ENCODE data around the gene GRIN1.

DNA sequence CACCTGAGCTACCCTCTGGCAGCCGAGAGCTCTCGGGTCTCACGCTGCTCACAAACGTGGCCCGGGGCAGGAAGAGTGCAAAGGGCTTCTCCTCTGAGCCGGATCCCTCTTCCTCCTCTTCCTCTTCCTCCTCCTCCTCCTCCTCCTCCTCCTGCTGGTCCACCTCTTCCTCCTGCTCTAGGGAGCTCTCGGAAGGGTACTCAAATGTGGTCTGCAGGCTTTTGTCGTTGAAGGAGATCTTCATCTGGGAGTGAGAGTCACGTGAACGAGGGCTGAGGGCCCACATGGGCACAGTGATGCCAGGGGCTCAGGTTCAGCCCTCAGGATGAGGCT lies 53.5 kb downstream of the GRIN1 start:
- TF ChIP-seq, protein P1, sequence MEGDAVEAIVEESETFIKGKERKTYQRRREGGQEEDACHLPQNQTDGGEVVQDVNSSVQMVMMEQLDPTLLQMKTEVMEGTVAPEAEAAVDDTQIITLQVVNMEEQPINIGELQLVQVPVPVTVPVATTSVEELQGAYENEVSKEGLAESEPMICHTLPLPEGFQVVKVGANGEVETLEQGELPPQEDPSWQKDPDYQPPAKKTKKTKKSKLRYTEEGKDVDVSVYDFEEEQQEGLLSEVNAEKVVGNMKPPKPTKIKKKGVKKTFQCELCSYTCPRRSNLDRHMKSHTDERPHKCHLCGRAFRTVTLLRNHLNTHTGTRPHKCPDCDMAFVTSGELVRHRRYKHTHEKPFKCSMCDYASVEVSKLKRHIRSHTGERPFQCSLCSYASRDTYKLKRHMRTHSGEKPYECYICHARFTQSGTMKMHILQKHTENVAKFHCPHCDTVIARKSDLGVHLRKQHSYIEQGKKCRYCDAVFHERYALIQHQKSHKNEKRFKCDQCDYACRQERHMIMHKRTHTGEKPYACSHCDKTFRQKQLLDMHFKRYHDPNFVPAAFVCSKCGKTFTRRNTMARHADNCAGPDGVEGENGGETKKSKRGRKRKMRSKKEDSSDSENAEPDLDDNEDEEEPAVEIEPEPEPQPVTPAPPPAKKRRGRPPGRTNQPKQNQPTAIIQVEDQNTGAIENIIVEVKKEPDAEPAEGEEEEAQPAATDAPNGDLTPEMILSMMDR (IDR thresholded peaks at IDR 0.05), result no peak
- no peak for TF ChIP-seq EZH2 (IDR thresholded peaks at IDR 0.05; ENCODE audit: borderline replicate concordance, insufficient read depth, low read depth, low read length, poor library complexity, severe bottlenecking)
